Brain pericyte (primary cell): ENCODE results near the gene KAZN.

ENCODE experiments used
- DNase-seq: peaks from one replicate; pipeline ENCODE4 v3.0.0-alpha.2; 2012; ENCODE audit warnings: low read depth, low spot score

Gene KAZN

DNA sequence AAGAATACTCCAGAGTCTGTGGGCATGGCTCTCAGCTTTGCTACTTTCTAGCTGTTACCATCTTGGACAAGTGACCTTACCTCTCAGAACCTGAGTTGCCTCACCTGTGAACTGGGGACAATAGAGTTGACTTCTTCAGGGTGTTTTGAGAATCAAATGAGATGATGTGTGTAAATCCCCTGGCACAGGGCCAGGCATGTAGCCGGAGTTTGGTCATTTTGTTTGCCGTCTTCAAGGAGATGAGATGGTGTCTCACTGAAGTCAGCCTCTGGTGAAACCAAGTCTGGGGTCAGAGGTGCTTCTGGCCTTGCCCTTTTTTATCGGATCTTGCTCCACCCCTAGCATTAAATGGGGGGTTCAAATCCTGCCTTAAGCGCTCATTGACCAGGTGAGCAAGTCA is 405.9 kb downstream of the KAZN start:
- no peak for DNase-seq

DNA sequence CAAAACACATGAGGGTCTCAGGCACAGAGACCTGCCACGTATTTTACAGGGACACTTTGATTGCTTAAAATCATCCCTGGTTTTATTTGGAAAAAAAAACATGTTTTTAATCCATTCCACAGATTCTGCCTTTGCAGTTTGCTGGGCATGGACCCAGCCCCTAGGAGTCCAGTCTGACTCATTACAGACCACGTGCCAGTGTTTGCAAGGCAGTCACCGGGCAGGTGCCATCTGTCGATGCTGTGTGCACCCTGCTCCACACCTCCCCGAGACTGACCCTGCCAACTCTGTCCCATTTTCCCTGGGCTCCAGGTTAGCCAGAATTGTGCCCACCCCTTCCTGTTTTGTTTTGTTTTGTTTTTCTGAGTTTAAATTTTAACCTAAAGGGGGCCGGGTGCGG is 406.6 kb downstream of the KAZN start:
- DNase-seq, result no peak

DNA sequence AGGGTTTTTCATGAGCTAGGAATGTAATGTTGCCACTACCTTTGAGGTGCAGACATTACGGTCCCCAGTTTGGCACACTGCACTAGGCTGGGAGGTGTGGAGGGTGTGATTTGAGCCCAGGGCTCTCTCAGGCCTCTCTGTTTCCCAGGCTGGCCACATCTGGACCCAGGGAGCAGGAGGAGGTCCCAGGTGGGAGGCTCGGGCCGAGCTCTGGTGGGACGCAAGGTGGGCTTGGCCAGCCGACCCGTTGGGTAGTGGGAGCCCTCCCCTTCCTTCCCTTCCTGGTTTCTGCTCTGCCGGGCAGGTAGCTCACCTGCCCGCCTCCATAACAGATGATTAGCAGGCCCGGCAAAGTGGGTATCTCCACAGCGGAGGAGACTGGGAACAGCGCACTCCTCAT is 408.9 kb downstream of the KAZN start:
- DNase-seq, result no peak

- DNase-seq, result no peak
Measured at GRCh38 chr1:15007842-15008241, 409.4 kb downstream of the KAZN start.

- no peak for DNase-seq
Measured at GRCh38 chr1:15008783-15009729, 410.6 kb downstream of the KAZN start.

DNA sequence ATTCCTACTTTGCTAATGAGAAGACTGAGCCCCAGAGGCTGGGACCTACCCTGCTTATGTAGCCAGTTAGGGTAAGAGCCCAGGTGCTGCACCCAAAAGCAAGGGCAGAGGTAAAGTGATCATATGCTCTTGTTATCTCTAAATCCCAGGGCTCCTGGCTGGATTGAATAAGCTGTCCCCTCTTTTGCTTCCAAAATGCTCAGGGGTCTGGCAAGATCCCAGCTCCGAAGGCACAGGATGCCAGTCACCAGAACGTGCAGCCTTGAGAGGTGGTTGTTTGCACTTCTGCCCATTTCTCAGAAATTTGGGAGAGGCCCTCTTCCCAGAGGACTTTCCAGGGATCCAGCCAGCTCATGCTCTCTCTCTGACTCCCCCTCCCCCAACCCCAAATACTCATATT is 412.7 kb downstream of the KAZN start:
- DNase-seq, result no peak

- DNase-seq, result no peak
Measured at GRCh38 chr1:15011661-15012060, 413.2 kb downstream of the KAZN start.

GRCh38 chr1:15012822-15013221 is 414.3 kb downstream of the KAZN start:
- DNase-seq, result no peak

DNA sequence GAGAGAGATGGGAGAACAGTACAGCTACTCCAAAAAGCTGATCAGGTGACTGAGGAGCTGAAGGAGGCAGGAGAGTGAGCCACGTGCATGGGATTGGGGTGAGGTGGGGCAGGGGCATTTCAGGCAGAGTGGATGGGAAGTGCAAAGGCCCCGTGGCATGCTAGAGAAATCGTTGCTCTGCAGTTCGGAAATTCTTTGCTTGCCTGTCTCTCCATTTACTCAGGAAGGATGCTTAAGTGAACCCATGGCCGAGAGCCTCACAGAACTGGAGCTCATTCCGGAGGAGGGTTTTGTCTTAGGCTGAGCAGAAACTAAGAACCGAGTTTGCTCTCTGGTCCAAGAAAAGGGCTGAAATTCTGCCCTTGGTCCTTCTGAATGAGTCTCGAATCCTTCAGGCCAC is 415.3 kb downstream of the KAZN start:
- DNase-seq, result no peak

DNA sequence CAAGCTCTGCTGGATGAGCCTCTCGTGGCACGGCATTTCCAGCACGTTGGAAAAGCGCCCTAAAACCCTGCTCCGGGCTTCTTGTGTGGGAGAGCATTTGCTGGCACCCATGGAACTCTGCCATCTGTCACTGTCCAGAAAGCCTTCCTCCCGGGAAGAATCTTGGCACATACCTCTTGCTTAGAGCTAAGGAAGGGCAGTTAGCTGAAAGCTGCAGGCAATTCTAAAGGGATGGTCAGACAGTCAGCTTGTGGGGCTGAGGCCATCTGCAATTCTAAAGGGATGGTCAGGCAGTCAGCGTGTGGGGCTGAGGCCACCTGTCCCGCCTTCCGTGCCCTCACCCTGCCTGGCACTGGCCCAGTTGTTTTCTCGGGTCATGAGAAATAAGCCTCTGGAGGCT is 416.0 kb downstream of the KAZN start:
- DNase-seq, result no peak

DNA sequence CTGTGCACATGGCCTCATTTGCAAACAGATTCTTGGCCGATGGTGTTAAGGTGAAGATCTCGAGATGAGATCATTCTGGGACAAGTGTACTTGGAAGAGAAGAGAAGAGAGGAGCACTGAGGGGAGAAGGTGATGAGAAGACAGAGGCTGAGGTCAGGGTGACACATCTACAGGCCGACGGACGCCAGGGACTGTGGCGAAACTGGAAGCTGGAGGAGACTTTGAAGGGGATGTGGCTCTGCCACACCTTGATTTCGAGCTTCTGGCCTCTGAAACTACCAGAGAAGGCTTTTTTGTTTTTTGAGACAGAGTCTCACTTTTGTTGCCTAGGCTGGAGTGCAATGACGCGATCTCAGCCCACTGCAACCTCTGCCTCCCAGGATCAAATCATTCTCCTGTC is 417.5 kb downstream of the KAZN start:
- DNase-seq, result no peak

DNA sequence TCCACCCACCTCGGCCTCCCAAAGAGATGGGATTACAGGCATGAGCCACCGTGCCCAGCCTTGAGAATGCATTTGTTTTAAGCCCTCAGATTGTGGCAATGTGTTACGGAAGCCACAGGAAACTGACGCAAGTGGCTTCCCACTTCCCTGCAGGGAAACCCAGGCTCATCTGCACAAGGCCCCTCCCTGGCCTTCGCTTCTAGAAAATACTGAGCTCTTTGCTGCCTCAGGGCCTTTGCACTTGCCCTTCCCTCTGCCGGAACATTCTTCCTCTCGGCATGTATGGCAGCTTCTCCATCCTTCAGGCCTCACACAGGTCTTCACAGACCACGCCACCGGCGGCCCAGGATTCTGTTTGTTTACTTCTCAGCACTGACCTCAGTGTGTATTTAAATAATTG is 418.0 kb downstream of the KAZN start:
- DNase-seq, result no peak

GRCh38 chr1:15017120-15017519 is 418.6 kb downstream of the KAZN start:
- DNase-seq, result no peak

DNA sequence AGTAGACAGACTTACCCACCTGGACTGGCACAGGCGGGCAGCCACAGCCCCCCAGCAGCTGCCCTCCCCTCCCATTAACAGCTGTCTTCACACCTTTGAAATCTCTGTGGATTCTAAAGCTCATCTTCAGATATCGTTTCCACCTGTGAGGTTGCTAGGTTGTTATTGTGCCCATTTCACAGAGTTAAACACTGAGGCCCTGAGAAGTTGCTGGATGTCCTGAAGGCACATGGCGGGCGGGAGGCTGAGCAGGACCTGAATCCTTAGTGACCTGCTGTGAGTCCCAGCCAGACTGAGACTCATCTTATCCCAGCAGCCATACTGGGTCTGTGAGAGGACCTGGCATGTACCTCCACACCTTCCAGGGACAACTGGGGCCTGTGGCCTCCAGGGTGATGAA is 420.3 kb downstream of the KAZN start:
- no peak for DNase-seq

DNA sequence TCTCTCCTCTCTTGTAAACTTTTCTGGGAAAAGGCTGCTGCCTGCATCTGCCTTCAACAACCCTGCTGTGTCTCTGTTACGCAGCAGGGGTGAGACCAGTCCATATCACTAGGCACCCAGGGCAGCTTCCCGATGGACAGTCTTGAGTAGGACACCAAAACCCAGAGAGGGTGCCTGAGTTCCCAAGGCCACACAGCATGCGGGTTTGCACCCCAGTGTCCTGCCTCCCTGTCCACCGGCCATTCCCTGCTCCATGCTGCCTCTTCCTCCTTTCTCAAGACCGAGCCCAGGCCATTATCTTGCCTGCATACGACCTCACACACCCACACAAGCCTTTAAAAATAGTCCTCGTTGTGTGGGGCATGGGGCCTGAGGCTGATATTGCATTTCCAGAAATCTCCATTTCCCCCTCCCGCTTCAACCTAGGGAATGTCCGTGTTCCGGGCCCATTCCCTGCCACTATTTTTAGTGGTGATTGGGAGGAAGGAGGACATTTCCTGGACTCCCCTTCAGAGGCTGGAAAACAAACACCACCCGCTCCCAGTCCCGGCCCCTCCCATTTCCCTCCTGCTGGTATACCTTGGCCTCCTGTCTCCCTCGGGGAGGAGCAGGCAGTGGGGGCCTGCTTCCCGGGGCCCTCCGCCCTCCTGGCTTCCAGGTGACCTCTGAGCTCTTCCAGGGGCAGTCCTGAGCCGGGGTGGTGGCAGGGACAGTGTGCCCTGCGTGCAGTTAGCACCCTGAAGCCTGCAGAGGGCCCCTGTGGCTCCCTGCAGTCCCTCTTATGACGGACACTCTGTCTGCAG is 422.7 kb downstream of the KAZN start:
- no peak for DNase-seq

DNA sequence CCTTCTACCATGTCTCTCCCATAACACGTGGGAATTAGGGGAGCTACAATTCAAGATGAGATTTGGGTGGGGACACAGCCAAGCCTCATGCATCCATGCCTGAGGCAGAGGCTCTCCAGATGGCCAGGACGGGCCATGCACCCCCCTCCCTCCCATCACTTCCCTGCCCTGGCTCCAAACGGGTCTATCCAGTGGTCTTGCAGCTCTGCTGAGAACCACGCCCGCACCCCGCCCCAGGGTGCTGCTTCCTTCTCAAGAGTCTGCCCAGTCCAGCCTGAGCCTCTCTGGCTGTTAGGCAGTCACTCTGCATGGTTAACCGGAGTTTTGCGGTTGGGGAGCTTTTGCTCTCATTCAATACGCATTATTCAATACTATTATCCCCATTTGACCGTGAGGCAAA is 423.6 kb downstream of the KAZN start:
- no peak for DNase-seq

DNA sequence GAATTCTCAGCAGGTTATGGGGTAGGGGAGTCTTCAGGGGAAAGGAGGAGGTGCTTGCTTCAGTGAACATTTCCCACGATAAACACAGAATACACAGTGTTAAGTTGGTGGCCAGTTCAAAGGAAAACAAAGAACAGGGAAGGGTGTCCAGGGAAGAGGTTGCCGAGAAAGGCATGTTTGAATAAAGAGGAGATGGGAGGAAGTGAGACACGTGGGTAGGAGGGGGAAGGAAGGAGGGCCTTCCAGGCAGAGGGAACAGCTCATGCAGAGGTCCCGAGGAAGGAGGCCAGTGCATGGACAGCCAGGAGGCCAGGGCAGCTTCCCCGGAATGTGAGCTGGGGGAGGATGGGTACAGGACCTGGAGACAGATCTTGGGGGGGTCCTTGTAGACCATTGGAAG is 424.7 kb downstream of the KAZN start:
- no peak for DNase-seq

DNA sequence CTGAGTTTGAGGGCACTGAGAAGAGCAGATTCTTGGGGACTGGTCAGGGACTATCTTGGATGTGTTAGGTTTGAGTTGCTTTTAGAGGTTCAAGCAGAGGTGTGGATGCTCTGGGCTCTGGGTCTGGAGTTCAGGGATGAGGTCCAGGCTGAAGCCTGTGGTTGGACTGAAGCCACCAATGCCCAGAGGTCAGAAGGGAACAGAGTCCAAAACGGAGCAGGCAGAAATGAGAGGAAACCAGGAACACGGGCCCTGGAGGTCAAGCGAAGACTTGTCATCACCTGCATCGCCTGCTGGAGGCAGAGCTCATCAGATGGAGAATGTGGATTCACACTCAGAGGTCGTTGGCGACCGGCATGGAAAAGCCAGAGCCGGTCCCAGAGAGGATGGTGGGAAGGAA is 425.5 kb downstream of the KAZN start:
- DNase-seq, result no peak

DNA sequence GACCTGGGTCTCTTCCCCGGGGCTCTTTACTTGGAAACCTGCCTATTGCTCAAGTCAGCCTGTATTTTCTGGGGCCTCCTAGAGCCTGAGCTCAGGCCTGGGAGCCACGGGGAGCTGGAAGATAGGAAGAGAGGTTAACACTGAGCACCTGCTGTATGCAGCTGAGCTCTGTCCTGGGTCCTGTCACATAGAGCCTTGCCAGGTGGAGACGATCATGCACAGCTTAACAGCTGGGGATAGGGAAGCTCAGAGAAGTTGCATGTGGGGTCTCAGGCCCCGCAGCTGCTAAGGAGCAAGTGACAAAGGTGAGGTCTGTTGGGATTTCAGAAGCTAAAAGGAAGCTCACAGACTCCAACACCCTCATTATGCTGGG is 427.6 kb downstream of the KAZN start:
- DNase-seq, result no peak

DNA sequence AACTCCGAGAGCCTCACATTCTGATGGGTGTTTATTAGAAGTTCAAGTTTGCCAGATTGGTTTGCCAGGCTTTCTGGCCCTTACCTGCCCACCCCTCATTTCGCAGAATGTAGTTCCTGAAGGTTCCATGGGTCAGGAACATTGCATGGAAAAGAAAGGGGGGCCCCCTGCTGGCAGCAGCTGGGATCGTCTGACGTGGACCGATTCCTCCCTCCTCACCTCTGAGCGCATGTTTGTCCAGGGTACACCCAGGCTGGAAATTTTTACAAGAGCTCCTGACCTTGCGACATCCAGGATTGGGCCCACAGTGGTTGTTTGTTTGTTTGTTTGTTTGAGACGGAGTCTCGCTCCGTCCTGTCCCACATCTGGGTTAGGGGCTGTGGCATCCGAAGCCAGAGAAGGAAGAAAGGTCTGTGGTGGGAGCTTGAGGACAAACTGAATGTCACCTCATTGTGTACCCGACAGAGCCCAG is 429.1 kb downstream of the KAZN start:
- DNase-seq, result no peak

GRCh38 chr1:15028102-15028501 is 429.6 kb downstream of the KAZN start:
- no peak for DNase-seq

DNA sequence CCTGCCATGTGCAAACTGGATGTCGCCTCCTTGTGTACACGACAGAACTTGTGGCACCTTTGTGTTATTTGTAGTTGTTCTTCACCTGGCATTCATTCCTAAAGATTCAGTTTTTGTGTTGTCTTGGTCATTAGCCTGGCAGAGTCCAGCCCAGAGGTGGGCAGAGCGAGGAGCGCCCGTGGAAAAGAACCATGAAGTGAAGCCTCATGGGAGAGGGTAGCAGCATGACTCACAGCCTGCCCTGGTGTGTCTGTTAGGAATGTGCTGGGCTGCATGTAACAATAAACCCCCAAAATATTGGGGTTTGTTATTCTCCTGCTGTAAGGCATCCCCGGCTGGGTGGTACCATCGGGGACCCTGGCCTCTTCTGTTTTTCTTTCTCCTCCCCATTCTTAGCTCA is 430.1 kb downstream of the KAZN start:
- DNase-seq, result no peak

DNA sequence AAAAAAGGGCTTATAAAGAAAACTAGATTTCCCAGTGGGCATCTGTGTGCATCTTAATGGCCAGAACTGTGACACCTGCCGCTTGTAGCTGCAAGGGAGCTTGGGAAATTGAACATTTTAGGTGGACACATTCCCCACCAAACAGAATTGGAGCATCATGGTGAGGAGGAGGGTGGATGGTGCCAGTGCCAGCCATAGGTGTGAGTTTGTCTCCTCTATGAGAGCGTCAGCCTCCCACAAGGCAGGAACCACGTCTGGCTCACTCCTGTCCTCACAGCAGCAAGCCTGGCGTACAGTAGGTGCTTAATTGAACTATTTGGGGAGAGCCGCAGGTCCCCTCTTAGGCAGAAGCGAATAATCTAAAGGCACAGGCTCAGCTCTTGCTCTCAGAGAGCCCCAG is 430.6 kb downstream of the KAZN start:
- no peak for DNase-seq
